H1 (cell line): ENCODE results near the gene ASXL1. TPM values are rescaled to one million over a fixed set of nuclear protein-coding genes. Genes with fewer than 3 reads are reported as not detected.

Experiments used
- CTCF ChIA-PET: fragments of 300-600 bp; sonication (Branson Sonifier 250); formaldehyde crosslinking; loops from one replicate; lab custom pipeline; 2021; ENCODE audit not compliant: partially characterized antibody; lab: Charles Lee
- POLR2A ChIA-PET: fragments of 300-600 bp; sonication (Branson Sonifier 250); formaldehyde crosslinking; loops from one replicate; lab custom pipeline; 2021; ENCODE audit warnings: inconsistent platforms; ENCODE audit not compliant: partially characterized antibody; lab: Charles Lee
- DNase-seq, 2 experiments: peaks; one replicate each; pipeline versions ENCODE4 v3.0.0 to v3.0.0-alpha.2; 2010 to 2022; ENCODE audit warnings: low spot score in 2 of 2, low read depth in 1 of 2, mixed read lengths in 1 of 2
- FAIRE-seq: peaks from 2 replicates; lab custom pipeline; 2011; peaks lifted over from hg19 to GRCh38; lab: Jason Lieb, UNC
- H2AFZ ChIP-seq: 2 replicates; pipeline ENCODE4 v1.8.1; 2012; ENCODE audit warnings: low read length, inconsistent platforms
- H2AK5ac ChIP-seq: 2 replicates; pipeline ENCODE4 v1.6.1; 2013; ENCODE audit warnings: low read depth, low read length
- H2BK120ac ChIP-seq: replicated peaks from 2 replicates; pipeline ENCODE3; 2013; ENCODE audit warnings: low read depth, low read length, inconsistent platforms
- H2BK12ac ChIP-seq: 2 replicates; pipeline ENCODE4 v1.6.1; 2013; ENCODE audit warnings: low read depth, low read length
- H2BK15ac ChIP-seq: 2 replicates; pipeline ENCODE4 v1.6.1; 2013; ENCODE audit warnings: low read length
- H2BK20ac ChIP-seq: 2 replicates; pipeline ENCODE4 v1.6.1; 2013; ENCODE audit warnings: low read length
- H2BK5ac ChIP-seq: 2 replicates; pipeline ENCODE4 v1.6.1; 2013; ENCODE audit warnings: low read depth, low read length
- H3K14ac ChIP-seq: 2 replicates; pipeline ENCODE4 v1.6.1; 2013; ENCODE audit warnings: inconsistent platforms; ENCODE audit not compliant: insufficient read length
- H3K18ac ChIP-seq: 2 replicates; pipeline ENCODE4 v1.6.1; 2013; ENCODE audit warnings: low read length; ENCODE audit errors: extremely low read depth
- H3K23ac ChIP-seq: 2 replicates; pipeline ENCODE4 v1.6.1; 2013; ENCODE audit warnings: inconsistent platforms; ENCODE audit not compliant: insufficient read length
- H3K23me2 ChIP-seq: 2 replicates; pipeline ENCODE4 v1.6.1; 2013; ENCODE audit warnings: low read depth, low read length
- H3K27ac ChIP-seq: 2 replicates; pipeline ENCODE4 v1.6.1; 2011; ENCODE audit warnings: low read depth, low read length, inconsistent platforms
- H3K27me3 ChIP-seq, 4 experiments: replicated peaks in 1 of 4; 1 replicate in 1 of 4; 2 replicates in 3 of 4; pipeline versions ENCODE4 v1.6.1 to v1.8.1; 2011 to 2013; ENCODE audit warnings: low read length in 3 of 4, mild to moderate bottlenecking in 3 of 4, inconsistent platforms in 2 of 4, mixed read lengths in 2 of 4, moderate library complexity in 1 of 4; ENCODE audit not compliant: control insufficient read depth in 3 of 4, insufficient read depth in 3 of 4; ENCODE audit errors: extremely low read depth in 1 of 4
- H3K36me3 ChIP-seq, 4 experiments: 2 replicates each; pipeline versions ENCODE4 v1.6.1 to v1.8.1; 2011 to 2013; ENCODE audit warnings: mild to moderate bottlenecking in 4 of 4, low read length in 3 of 4, moderate library complexity in 2 of 4, control low read depth in 1 of 4, inconsistent platforms in 1 of 4; ENCODE audit not compliant: insufficient read depth in 4 of 4, control insufficient read depth in 2 of 4
- H3K4ac ChIP-seq: replicated peaks from 2 replicates; pipeline ENCODE3; 2013; ENCODE audit warnings: low read length, low read depth, mixed read lengths, inconsistent platforms; ENCODE audit not compliant: insufficient read length
- H3K4me1 ChIP-seq, 4 experiments: replicated peaks in 1 of 4; 1 replicate in 1 of 4; 2 replicates in 3 of 4; pipeline versions ENCODE4 v1.6.1 to v1.8.1; 2011 to 2013; ENCODE audit warnings: low read length in 3 of 4, inconsistent platforms in 2 of 4, mixed read lengths in 1 of 4; ENCODE audit not compliant: insufficient read depth in 4 of 4, control insufficient read depth in 3 of 4
- H3K4me2 ChIP-seq, 2 experiments: 2 replicates each; pipeline versions ENCODE4 v1.6.1 to v1.8.1; 2011 to 2013; ENCODE audit warnings: low read depth in 2 of 2, low read length in 2 of 2, control low read depth in 1 of 2, inconsistent platforms in 1 of 2, mild to moderate bottlenecking in 1 of 2; ENCODE audit not compliant: insufficient read depth in 1 of 2
- H3K4me3 ChIP-seq, 4 experiments: fragments of 200-600, 300-600 bp in 1 of 4; sonication (generic), shearing (Covaris generic), sonication (Bioruptor Twin) in 1 of 4; 2 replicates each; pipeline versions ENCODE4 v1.5.1 to v1.8.1; 2011 to 2016; ENCODE audit warnings: low read length in 4 of 4, low read depth in 3 of 4, control low read depth in 2 of 4, inconsistent platforms in 2 of 4, mild to moderate bottlenecking in 2 of 4, mixed read lengths in 1 of 4, moderate library complexity in 1 of 4; ENCODE audit not compliant: insufficient read depth in 2 of 4; ENCODE audit errors: extremely low read depth in 1 of 4
- H3K56ac ChIP-seq: replicated peaks from 2 replicates; pipeline ENCODE3; 2013; ENCODE audit warnings: low read depth, mild to moderate bottlenecking, mixed read lengths, low read length, inconsistent platforms; ENCODE audit not compliant: insufficient read length
- H3K79me1 ChIP-seq: 2 replicates; pipeline ENCODE4 v1.6.1; 2013; ENCODE audit warnings: low read depth, low read length, control low read depth
- H3K79me2 ChIP-seq, 2 experiments: 2 replicates each; pipeline versions ENCODE4 v1.6.1 to v1.8.1; 2012 to 2013; ENCODE audit warnings: low read length in 2 of 2, mild to moderate bottlenecking in 2 of 2, inconsistent platforms in 1 of 2; ENCODE audit not compliant: insufficient read depth in 2 of 2, control insufficient read depth in 1 of 2
- H3K9ac ChIP-seq, 4 experiments: replicated peaks in 1 of 4; 1 replicate in 1 of 4; 2 replicates in 3 of 4; pipeline versions ENCODE4 v1.6.1 to v1.8.1; 2011 to 2013; ENCODE audit warnings: low read depth in 3 of 4, low read length in 3 of 4, control low read depth in 2 of 4, mild to moderate bottlenecking in 2 of 4, moderate library complexity in 2 of 4, inconsistent platforms in 1 of 4; ENCODE audit errors: extremely low read depth in 1 of 4
- H3K9me3 ChIP-seq, 2 experiments: 2 replicates each; pipeline versions ENCODE4 v1.6.1 to v1.8.1; 2012 to 2013; ENCODE audit warnings: mild to moderate bottlenecking in 2 of 2, moderate library complexity in 2 of 2, control low read depth in 1 of 2, inconsistent platforms in 1 of 2, low read depth in 1 of 2, low read length in 1 of 2, mixed read lengths in 1 of 2; ENCODE audit not compliant: insufficient read depth in 2 of 2
- H4K20me1 ChIP-seq, 2 experiments: replicated peaks in 1 of 2; 2 replicates each; pipeline versions ENCODE3 to v1.8.1; 2011 to 2013; ENCODE audit warnings: inconsistent platforms in 2 of 2, low read length in 2 of 2, mild to moderate bottlenecking in 1 of 2; ENCODE audit not compliant: insufficient read depth in 2 of 2, control insufficient read depth in 1 of 2
- H4K5ac ChIP-seq: 2 replicates; pipeline ENCODE4 v1.6.1; 2013; ENCODE audit warnings: low read length, low read depth, mixed read lengths, inconsistent platforms; ENCODE audit not compliant: insufficient read length
- H4K8ac ChIP-seq: 2 replicates; pipeline ENCODE4 v1.8.0; 2013; ENCODE audit warnings: mild to moderate bottlenecking, moderate library complexity, low read length, inconsistent platforms; ENCODE audit not compliant: insufficient read depth; ENCODE audit errors: extremely low read depth
- H4K91ac ChIP-seq: replicated peaks from 2 replicates; pipeline ENCODE3; 2013; ENCODE audit warnings: low read length, mixed read lengths, inconsistent platforms; ENCODE audit not compliant: insufficient read length
- ATF2 ChIP-seq: IDR thresholded peaks from 2 replicates; pipeline ENCODE4 v1.6.1; 2012; ENCODE audit warnings: low read length, inconsistent platforms
- CEBPB ChIP-seq: IDR thresholded peaks from 2 replicates; pipeline ENCODE4 v1.6.1; 2012; ENCODE audit warnings: low read depth, low read length
- EP300 ChIP-seq, 2 experiments: IDR thresholded peaks; 1 replicate in 1 of 2; 2 replicates in 1 of 2; pipeline ENCODE4 v1.6.1; 2011 to 2012; ENCODE audit warnings: low read depth in 2 of 2, low read length in 2 of 2, mild to moderate bottlenecking in 2 of 2, borderline replicate concordance in 1 of 2, inconsistent platforms in 1 of 2, moderate library complexity in 1 of 2
- JUND ChIP-seq: IDR thresholded peaks from 2 replicates; pipeline ENCODE4 v1.6.1; 2011; ENCODE audit warnings: mild to moderate bottlenecking, improper control_type of control experiment, low read length
- KDM1A ChIP-seq: fragments of 200-600, 300-600 bp; sonication (generic); IDR thresholded peaks from 2 replicates; pipeline ENCODE4 v1.7.1; 2016; ENCODE audit warnings: mild to moderate bottlenecking, low read length, borderline replicate concordance
- KDM5A ChIP-seq: fragments of 200-600 bp; IDR thresholded peaks from 2 replicates; pipeline ENCODE4 v1.7.1; 2012; ENCODE audit warnings: mild to moderate bottlenecking, low read length, inconsistent platforms, mixed read lengths
- POLR2A ChIP-seq, 2 experiments: IDR thresholded peaks; 1 replicate in 1 of 2; 2 replicates in 1 of 2; pipeline ENCODE4 v1.6.1; 2011; ENCODE audit warnings: low read depth in 2 of 2, low read length in 2 of 2, mild to moderate bottlenecking in 2 of 2; ENCODE audit errors: control extremely low read depth in 1 of 2
- POLR2AphosphoS5 ChIP-seq: IDR thresholded peaks from 2 replicates; pipeline ENCODE4 v1.6.1; 2011; ENCODE audit warnings: low read depth, low read length
- RXRA ChIP-seq: IDR thresholded peaks from 2 replicates; pipeline ENCODE4 v1.6.1; 2011; ENCODE audit warnings: low read depth, mild to moderate bottlenecking, low read length, moderate library complexity; ENCODE audit not compliant: insufficient read depth
- SP4 ChIP-seq: IDR thresholded peaks from 2 replicates; pipeline ENCODE4 v1.6.1; 2012; ENCODE audit warnings: low read length, inconsistent platforms
- ZNF274 ChIP-seq: IDR thresholded peaks from 2 replicates; pipeline ENCODE4 v1.7.0; 2012; ENCODE audit warnings: low read length, borderline replicate concordance; ENCODE audit errors: extremely low read depth
- WGBS, 2 experiments: shearing (Covaris generic) in 1 of 2; methylation state at CpG; one replicate each; pipeline versions ENCODE4 v1.1.6 to v1.1.7; 2013 to 2015; ENCODE audit warnings: low lambda C conversion rate in 2 of 2, mixed read lengths in 2 of 2, inconsistent platforms in 1 of 2, low coverage in 1 of 2, missing lambda C conversion rate in 1 of 2; ENCODE audit not compliant: insufficient replicate concordance in 2 of 2, insufficient coverage in 1 of 2, insufficient read length in 1 of 2; ENCODE audit errors: extremely low coverage in 1 of 2, missing lambda C conversion rate in 1 of 2; 5-methylcytosine and 5-hydroxymethylcytosine counted together
- polyA plus RNA-seq, 7 experiments: library from polyadenylated mRNA; depleted of rRNA in 3 of 7; stranded (reverse) in 5 of 7; unstranded in 2 of 7; fragments of >200 nt in 5 of 7; fragments of 200-250 nt in 2 of 7; gene quantifications; 1 replicate in 5 of 7; 2 replicates in 1 of 7; 4 replicates in 1 of 7; pipeline versions ENCODE4 v1.2.1 to v1.2.3, GENCODE V29; 2011 to 2013; ENCODE audit warnings: missing spikeins in 2 of 7, mixed read lengths in 2 of 7
- total RNA-seq: library from RNA; stranded (reverse); fragmentation: NEBNext Ultra II Directional; extraction: Animal tissue kit (Norgen Biotek cat#: 25700); gene quantifications from 2 replicates; pipeline ENCODE4 v1.2.1, GENCODE V29; 2021

Gene ASXL1
- total and polyA plus RNA-seq, 2 of the 8 experiments (the other 6 are each of a cell fraction or from before 2014, with no cell fraction given) = 10.6 to 26.5 TPM

- H3K27ac ChIP-seq = no peak overlapping the region
- DNase-seq = no peak
- 86 to 100% methylated on average over 1 to 3 of the region's 3 CpGs for WGBS, 2 experiments
Measured at GRCh38 chr20:32443386-32443974, 85.3 kb downstream of the ASXL1 start.

More at GRCh38 chr20:32443386-32443974, 85.3 kb downstream of the ASXL1 start:
- Histone ChIP-seq H2BK5ac (no peak overlapping the region), H3K4ac (no peak overlapping the region), H2AFZ (no peak overlapping the region), H3K14ac (no peak overlapping the region), H4K8ac (no peak overlapping the region), H3K18ac (no peak overlapping the region), H4K5ac (no peak overlapping the region), H2AK5ac (no peak overlapping the region), H4K91ac (no peak overlapping the region), H3K9me3 (no peaks in the 10 kb centered on the region), H3K79me2 (no peaks in the 10 kb centered on the region), H3K56ac (no peak overlapping the region), H4K20me1 (peaks cover 1 to 8% of the 10 kb centered on the region in 2 experiments), H3K27me3 (no peaks in the 10 kb centered on the region), H3K36me3 (peaks cover 5 to 19% (median 9%) of the 10 kb centered on the region in 4 experiments; a peak in 6 of 8 replicates), H3K9ac (no peak overlapping the region), H3K4me1 (peaks cover 0 to 5% (median 3%) of the 10 kb centered on the region in 4 experiments; a peak in 3 of 7 replicates), H2BK120ac (no peak overlapping the region), H3K23me2 (no peaks in the 10 kb centered on the region), H3K23ac (no peak overlapping the region), H2BK20ac (no peak overlapping the region), H2BK15ac (no peak overlapping the region), H2BK12ac (no peak overlapping the region), H3K4me3 (no peak overlapping the region), H3K4me2 (no peak overlapping the region), H3K79me1 (no peaks in the 10 kb centered on the region)
- TF ChIP-seq POLR2A (IDR thresholded peaks at IDR 0.05; ENCODE audit: control extremely low read depth in 1 of 2, low read depth in 2 of 2, low read length in 2 of 2) = no peak
- TF ChIP-seq POLR2AphosphoS5 = no peak
- no peak for TF ChIP-seq ZNF274
- no peak for TF ChIP-seq KDM1A
- TF ChIP-seq CEBPB = no peak
- no peak for TF ChIP-seq EP300 (IDR thresholded peaks at IDR 0.05; ENCODE audit: borderline replicate concordance in 1 of 2, low read depth in 2 of 2, low read length in 2 of 2)
- no peak for TF ChIP-seq RXRA
- no peak for TF ChIP-seq KDM5A
- TF ChIP-seq JUND = no peak
- no peak for TF ChIP-seq SP4
- no peak for TF ChIP-seq ATF2
- no peak for FAIRE-seq
- POLR2A ChIA-PET = no interaction called here
- CTCF ChIA-PET = interaction anchor here (0.6 to 1.7 kb wide), 3 partner anchors 25 to 230 kb away, joined by 3 to 6 read pairs (median 3); partner anchors contain the start of gene C20orf203
